ENCODE data around the gene POLN. TPM values are rescaled to one million over a fixed set of nuclear protein-coding genes. Genes with fewer than 3 reads are reported as not detected.

The POLN gene
- polyA plus RNA-seq, 3 donors: 0.08 to 0.33 (median 0.28) TPM

GRCh38 chr4:2273221-2273620 lies 31.3 kb upstream of the POLN start:
- H4K20me1 ChIP-seq (ENCODE audit: insufficient read depth, low read length): no peaks in the 10 kb centered on the region
- H3K9me3 ChIP-seq (replicated peaks in 1 of 2; ENCODE audit: control insufficient read depth in 1 of 2, insufficient read depth in 1 of 2, low read length in 2 of 2): no peaks in the 10 kb centered on the region
- no peak overlapping the region for H2AFZ ChIP-seq (ENCODE audit: insufficient read depth, low read depth, low read length, poor library complexity, severe bottlenecking)
- Mint-ChIP-seq H3K27ac (peak overlapping the region in 1 of 7 donors; percentile 37), H3K9me3 (no peaks in the 10 kb centered on the region), H3K4me1 (no peaks in the 10 kb centered on the region), H3K36me3 (no peaks in the 10 kb centered on the region), H3K27me3 (ENCODE audit: low read depth in 3 of 3) (peaks cover 0 to 1% (median 0%) of the 10 kb centered on the region in 3 donors), H3K4me3 (no peak overlapping the region)
- H3K4me3 ChIP-seq (replicated peaks in 1 of 3; ENCODE audit: low read depth in 2 of 3, low read length in 3 of 3): no peak overlapping the region
- H3K4me1 ChIP-seq (ENCODE audit: control insufficient read depth in 1 of 2, insufficient read depth in 2 of 2, low read length in 2 of 2): no peaks in the 10 kb centered on the region
- no peaks in the 10 kb centered on the region for H3K27me3 ChIP-seq (ENCODE audit: control insufficient read depth in 2 of 2, insufficient read depth in 2 of 2, low read length in 2 of 2)
- intact Hi-C loops (cut with micrococcal nuclease): no loop called here
- no peaks in the 10 kb centered on the region for H3K79me2 ChIP-seq (ENCODE audit: insufficient read depth, low read length)
- no peaks in the 10 kb centered on the region for H3K36me3 ChIP-seq (replicated peaks in 1 of 2; ENCODE audit: control insufficient read depth in 1 of 2, insufficient read depth in 2 of 2, low read length in 2 of 2)
- H3K27ac ChIP-seq (ENCODE audit: low read depth in 1 of 2, low read length in 2 of 2): no peak overlapping the region
- TF ChIP-seq, protein P1, sequence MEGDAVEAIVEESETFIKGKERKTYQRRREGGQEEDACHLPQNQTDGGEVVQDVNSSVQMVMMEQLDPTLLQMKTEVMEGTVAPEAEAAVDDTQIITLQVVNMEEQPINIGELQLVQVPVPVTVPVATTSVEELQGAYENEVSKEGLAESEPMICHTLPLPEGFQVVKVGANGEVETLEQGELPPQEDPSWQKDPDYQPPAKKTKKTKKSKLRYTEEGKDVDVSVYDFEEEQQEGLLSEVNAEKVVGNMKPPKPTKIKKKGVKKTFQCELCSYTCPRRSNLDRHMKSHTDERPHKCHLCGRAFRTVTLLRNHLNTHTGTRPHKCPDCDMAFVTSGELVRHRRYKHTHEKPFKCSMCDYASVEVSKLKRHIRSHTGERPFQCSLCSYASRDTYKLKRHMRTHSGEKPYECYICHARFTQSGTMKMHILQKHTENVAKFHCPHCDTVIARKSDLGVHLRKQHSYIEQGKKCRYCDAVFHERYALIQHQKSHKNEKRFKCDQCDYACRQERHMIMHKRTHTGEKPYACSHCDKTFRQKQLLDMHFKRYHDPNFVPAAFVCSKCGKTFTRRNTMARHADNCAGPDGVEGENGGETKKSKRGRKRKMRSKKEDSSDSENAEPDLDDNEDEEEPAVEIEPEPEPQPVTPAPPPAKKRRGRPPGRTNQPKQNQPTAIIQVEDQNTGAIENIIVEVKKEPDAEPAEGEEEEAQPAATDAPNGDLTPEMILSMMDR (IDR thresholded peaks at IDR 0.05): no peak
- no peak overlapping the region for H3K9ac ChIP-seq (ENCODE audit: insufficient read depth, low read length, poor library complexity, severe bottlenecking)
- no peak overlapping the region for H3K4me2 ChIP-seq (replicated peaks; ENCODE audit: extremely low read depth, low read length, poor library complexity, severe bottlenecking)
- no peak for DNase-seq
- 81% methylated on average over 11 of the region's 15 CpGs for WGBS (ENCODE audit: insufficient coverage)

GRCh38 chr4:2272828-2273120 lies 30.9 kb upstream of the POLN start:
- Mint-ChIP-seq H3K27me3 (ENCODE audit: low read depth in 3 of 3) (peaks cover 0 to 1% (median 0%) of the 10 kb centered on the region in 3 donors), H3K36me3 (no peaks in the 10 kb centered on the region), H3K27ac (no peak overlapping the region), H3K4me3 (no peak overlapping the region), H3K4me1 (no peaks in the 10 kb centered on the region), H3K9me3 (no peaks in the 10 kb centered on the region)
- Histone ChIP-seq H3K36me3 (replicated peaks in 1 of 2; ENCODE audit: control insufficient read depth in 1 of 2, insufficient read depth in 2 of 2, low read length in 2 of 2) (no peaks in the 10 kb centered on the region), H3K9ac (ENCODE audit: insufficient read depth, low read length, poor library complexity, severe bottlenecking) (no peak overlapping the region), H3K4me3 (replicated peaks in 1 of 3; ENCODE audit: low read depth in 2 of 3, low read length in 3 of 3) (no peak overlapping the region), H3K9me3 (replicated peaks in 1 of 2; ENCODE audit: control insufficient read depth in 1 of 2, insufficient read depth in 1 of 2, low read length in 2 of 2) (no peaks in the 10 kb centered on the region), H3K27me3 (ENCODE audit: control insufficient read depth in 2 of 2, insufficient read depth in 2 of 2, low read length in 2 of 2) (no peaks in the 10 kb centered on the region), H2AFZ (ENCODE audit: insufficient read depth, low read depth, low read length, poor library complexity, severe bottlenecking) (no peak overlapping the region), H3K27ac (ENCODE audit: low read depth in 1 of 2, low read length in 2 of 2) (no peak overlapping the region), H4K20me1 (ENCODE audit: insufficient read depth, low read length) (no peaks in the 10 kb centered on the region), H3K4me2 (replicated peaks; ENCODE audit: extremely low read depth, low read length, poor library complexity, severe bottlenecking) (no peak overlapping the region), H3K4me1 (ENCODE audit: control insufficient read depth in 1 of 2, insufficient read depth in 2 of 2, low read length in 2 of 2) (no peaks in the 10 kb centered on the region), H3K79me2 (ENCODE audit: insufficient read depth, low read length) (no peaks in the 10 kb centered on the region)
- WGBS (ENCODE audit: insufficient coverage): 71% methylated on average over 6 of the region's 6 CpGs
- no peak for DNase-seq
- intact Hi-C loops (cut with micrococcal nuclease): no loop called here
- TF ChIP-seq, protein P1 (IDR thresholded peaks at IDR 0.05): no peak

All from CD14-positive monocyte (primary cell).